GM23248 (cell line): ENCODE measurements around the gene CLDN12. TPM values are rescaled to one million over a fixed set of nuclear protein-coding genes. Genes with fewer than 3 reads are reported as not detected.

Experiments
- DNase-seq: peaks from one replicate; pipeline ENCODE4 v3.0.0-alpha.2; 2015
- H2AFZ ChIP-seq: fragments of 200-600 bp; sonication (generic); 2 replicates; pipeline ENCODE4 v1.6.1; 2016; ENCODE audit warnings: antibody characterized with exemption
- H3F3A ChIP-seq: fragments of 200-600 bp; sonication (generic); 2 replicates; pipeline ENCODE4 v1.6.1; 2016; ENCODE audit warnings: mild to moderate bottlenecking, antibody characterized with exemption, mixed run types; ENCODE audit not compliant: insufficient read depth
- H3K27ac ChIP-seq: fragments of 200-600 bp; sonication (generic); 2 replicates; pipeline ENCODE4 v1.5.1; 2016; ENCODE audit warnings: mild to moderate bottlenecking
- H3K27me3 ChIP-seq: fragments of 200-600 bp; sonication (generic); replicated peaks from 2 replicates; pipeline ENCODE4 v1.6.1; 2016; ENCODE audit warnings: mild to moderate bottlenecking; ENCODE audit not compliant: insufficient read depth
- H3K36me3 ChIP-seq: fragments of 200-600 bp; sonication (generic); 2 replicates; pipeline ENCODE4 v1.6.1; 2016; ENCODE audit warnings: low read depth, mild to moderate bottlenecking
- H3K4me1 ChIP-seq: fragments of 200-600 bp; sonication (generic); 2 replicates; pipeline ENCODE4 v1.6.1; 2016; ENCODE audit warnings: mild to moderate bottlenecking; ENCODE audit not compliant: insufficient read depth
- H3K4me2 ChIP-seq: fragments of 200-600 bp; sonication (generic); one replicate; pipeline ENCODE4 v1.6.1; 2016; ENCODE audit warnings: mild to moderate bottlenecking; ENCODE audit not compliant: unreplicated experiment
- H3K4me3 ChIP-seq: fragments of 200-600 bp; sonication (generic); 2 replicates; pipeline ENCODE4 v1.5.1; 2016; ENCODE audit warnings: mild to moderate bottlenecking
- H3K79me2 ChIP-seq: fragments of 200-600 bp; sonication (generic); 2 replicates; pipeline ENCODE4 v1.6.1; 2016; ENCODE audit warnings: mild to moderate bottlenecking; ENCODE audit not compliant: insufficient read depth
- H3K9ac ChIP-seq: fragments of 200-600 bp; sonication (generic); 2 replicates; pipeline ENCODE4 v1.6.1; 2016; ENCODE audit warnings: mild to moderate bottlenecking
- H3K9me2 ChIP-seq: fragments of 200-600 bp; sonication (generic); 2 replicates; pipeline ENCODE4 v1.6.1; 2016; ENCODE audit warnings: mixed run types, mild to moderate bottlenecking, moderate library complexity; ENCODE audit not compliant: insufficient read depth
- H3K9me3 ChIP-seq: fragments of 200-600 bp; sonication (generic); one replicate; pipeline ENCODE4 v1.6.1; 2017; ENCODE audit warnings: low read depth
- H4K20me1 ChIP-seq: fragments of 200-600 bp; sonication (generic); 2 replicates; pipeline ENCODE4 v1.6.0; 2016; ENCODE audit not compliant: insufficient read depth
- EZH2 ChIP-seq: fragments of 200-600 bp; sonication (generic); IDR thresholded peaks from 2 replicates; pipeline ENCODE4 v1.6.1; 2018; ENCODE audit warnings: antibody characterized with exemption, mild to moderate bottlenecking; ENCODE audit not compliant: insufficient read depth, poor library complexity, severe bottlenecking
- EZH2phosphoT487 ChIP-seq: fragments of 200-600 bp; sonication (generic); IDR thresholded peaks from 2 replicates; pipeline ENCODE4 v1.6.1; 2018; ENCODE audit warnings: antibody characterized with exemption, moderate library complexity, mild to moderate bottlenecking, low read depth; ENCODE audit not compliant: insufficient read depth
- WGBS, 2 experiments: methylation state at CpG; one replicate each; pipeline ENCODE4 v1.1.6; 2015 to 2017; ENCODE audit warnings: low lambda C conversion rate in 2 of 2, low coverage in 1 of 2; ENCODE audit errors: missing lambda C conversion rate in 2 of 2; 5-methylcytosine and 5-hydroxymethylcytosine counted together
- in situ Hi-C: fragments of 300-500 bp; cut with MboI; formaldehyde crosslinking; loops from 2 replicates; pipeline ENCODE4 v1.15.0; 2020
- polyA plus RNA-seq: library from polyadenylated mRNA; unstranded; fragments of >200 nt; fragmentation: Nextera tagmentation; extraction: Ambion mirVana; gene quantifications from 2 replicates; pipeline ENCODE4 v1.2.1, GENCODE V29; 2016
- total RNA-seq: library from RNA; depleted of rRNA; stranded (reverse); fragments of >200 nt; shearing (Covaris generic); gene quantifications from 2 replicates; pipeline ENCODE4 v1.2.3, GENCODE V29; 2014

CLDN12 gene
- total and polyA plus RNA-seq, 2 experiments from 2014 or later: 24.3 to 35.6 TPM

DNA sequence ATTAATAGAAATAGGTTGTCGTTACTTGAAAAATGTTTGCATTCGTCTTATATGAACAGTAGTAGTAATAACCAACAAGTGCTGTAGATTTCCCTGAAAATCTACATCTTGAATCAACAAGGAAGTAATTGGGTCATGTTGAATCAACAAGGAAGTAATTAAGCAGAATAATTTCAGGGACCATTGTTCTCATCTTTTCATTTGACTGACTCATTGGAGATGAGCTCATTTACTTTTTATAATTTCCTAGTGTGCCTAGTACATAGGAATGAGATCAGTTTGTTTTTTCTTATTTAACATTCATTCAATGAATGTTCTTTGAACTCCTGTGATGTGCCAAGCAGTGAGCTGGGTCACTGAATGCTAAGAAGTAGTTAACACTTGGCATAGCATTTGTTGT, 8.2 kb downstream of the CLDN12 start:
- in situ Hi-C loops: no loop called here
- Histone ChIP-seq H3K79me2 (peaks cover 83% of the 10 kb centered on the region), H3K36me3 (peaks cover 41% of the 10 kb centered on the region; the same call in 1 of the 2 replicates), H2AFZ (no peak overlapping the region), H3F3A (peaks cover 24% of the 10 kb centered on the region), H3K27ac (peak overlapping the region; percentile 14; the same call in 1 of the 2 replicates), H3K27me3 (no peaks in the 10 kb centered on the region), H3K4me3 (no peak overlapping the region), H3K9ac (no peak overlapping the region), H3K9me3 (no peaks in the 10 kb centered on the region), H3K4me1 (peaks cover 10% of the 10 kb centered on the region; the same call in 1 of the 2 replicates), H3K4me2 (no peak overlapping the region), H3K9me2 (no peaks in the 10 kb centered on the region), H4K20me1 (no peaks in the 10 kb centered on the region)
- TF ChIP-seq EZH2 (no peak), EZH2phosphoT487 (no peak)
- DNase-seq: peak; percentile 55
- WGBS, 2 experiments: 19 to 27% methylated on average over 2 of the region's 2 CpGs

DNA sequence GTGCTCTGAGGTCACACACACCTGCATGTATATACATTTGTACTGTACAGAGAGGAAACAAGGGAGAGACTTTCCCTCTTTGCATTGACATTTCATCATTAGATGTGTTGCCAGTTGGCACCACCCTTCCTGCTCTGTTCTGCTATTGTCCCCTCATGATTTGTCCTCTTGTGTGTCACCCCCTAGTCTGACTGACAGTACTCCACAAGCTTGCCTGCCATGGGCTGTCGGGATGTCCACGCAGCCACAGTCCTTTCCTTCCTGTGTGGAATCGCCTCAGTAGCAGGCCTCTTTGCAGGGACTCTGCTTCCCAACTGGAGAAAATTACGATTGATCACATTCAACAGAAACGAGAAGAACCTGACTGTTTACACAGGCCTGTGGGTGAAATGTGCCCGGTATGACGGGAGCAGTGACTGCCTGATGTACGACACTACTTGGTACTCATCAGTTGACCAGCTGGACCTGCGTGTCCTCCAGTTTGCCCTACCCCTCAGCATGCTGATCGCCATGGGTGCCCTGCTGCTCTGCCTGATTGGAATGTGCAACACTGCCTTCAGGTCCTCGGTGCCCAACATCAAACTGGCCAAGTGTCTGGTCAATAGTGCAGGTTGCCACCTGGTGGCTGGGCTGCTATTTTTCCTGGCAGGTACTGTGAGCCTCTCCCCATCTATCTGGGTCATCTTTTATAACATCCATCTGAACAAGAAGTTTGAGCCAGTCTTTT, 9.4 kb downstream of the CLDN12 start:
- H3K27me3 ChIP-seq: no peaks in the 10 kb centered on the region
- H3K4me3 ChIP-seq: no peak overlapping the region
- H3K9me2 ChIP-seq: no peaks in the 10 kb centered on the region
- no peak overlapping the region for H3K4me2 ChIP-seq
- H3K79me2 ChIP-seq: peaks cover 72% of the 10 kb centered on the region
- no peak overlapping the region for H3K9ac ChIP-seq
- no peaks in the 10 kb centered on the region for H3K9me3 ChIP-seq
- H4K20me1 ChIP-seq: no peaks in the 10 kb centered on the region
- peaks cover 10% of the 10 kb centered on the region; the same call in 1 of the 2 replicates for H3K4me1 ChIP-seq
- no peak overlapping the region for H2AFZ ChIP-seq
- in situ Hi-C loops: no loop called here
- peak; percentile 20 for DNase-seq
- peaks cover 45% of the 10 kb centered on the region for H3K36me3 ChIP-seq
- 90 to 92% methylated on average over 11 of the region's 11 CpGs for WGBS, 2 experiments
- no peak overlapping the region for H3K27ac ChIP-seq
- H3F3A ChIP-seq: peaks cover 24% of the 10 kb centered on the region
- TF ChIP-seq EZH2phosphoT487 (no peak), EZH2 (no peak)

DNA sequence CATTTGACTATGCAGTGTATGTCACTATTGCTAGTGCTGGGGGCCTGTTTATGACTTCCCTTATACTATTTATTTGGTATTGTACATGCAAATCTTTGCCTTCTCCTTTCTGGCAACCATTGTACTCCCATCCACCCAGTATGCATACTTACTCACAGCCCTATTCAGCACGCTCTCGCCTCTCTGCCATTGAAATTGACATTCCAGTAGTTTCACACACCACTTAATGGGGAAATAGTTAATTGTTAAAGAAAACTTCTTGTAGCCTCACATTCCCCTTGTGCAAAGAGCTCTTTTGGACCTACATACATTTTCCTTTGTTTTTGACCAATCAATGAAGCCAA, 9.9 kb downstream of the CLDN12 start:
- TF ChIP-seq EZH2phosphoT487: no peak
- no peak for TF ChIP-seq EZH2
- Histone ChIP-seq H3K36me3 (peaks cover 45% of the 10 kb centered on the region), H4K20me1 (no peaks in the 10 kb centered on the region), H2AFZ (no peak overlapping the region), H3K27ac (no peak overlapping the region), H3K9ac (no peak overlapping the region), H3F3A (peaks cover 24% of the 10 kb centered on the region), H3K4me1 (peaks cover 10% of the 10 kb centered on the region; the same call in 1 of the 2 replicates), H3K9me2 (no peaks in the 10 kb centered on the region), H3K79me2 (peaks cover 67% of the 10 kb centered on the region), H3K9me3 (no peaks in the 10 kb centered on the region), H3K27me3 (no peaks in the 10 kb centered on the region), H3K4me3 (no peak overlapping the region), H3K4me2 (no peak overlapping the region)
- in situ Hi-C loops: no loop called here
- no peak for DNase-seq
- WGBS, 2 experiments: 98 to 100% methylated on average over 2 of the region's 2 CpGs

DNA sequence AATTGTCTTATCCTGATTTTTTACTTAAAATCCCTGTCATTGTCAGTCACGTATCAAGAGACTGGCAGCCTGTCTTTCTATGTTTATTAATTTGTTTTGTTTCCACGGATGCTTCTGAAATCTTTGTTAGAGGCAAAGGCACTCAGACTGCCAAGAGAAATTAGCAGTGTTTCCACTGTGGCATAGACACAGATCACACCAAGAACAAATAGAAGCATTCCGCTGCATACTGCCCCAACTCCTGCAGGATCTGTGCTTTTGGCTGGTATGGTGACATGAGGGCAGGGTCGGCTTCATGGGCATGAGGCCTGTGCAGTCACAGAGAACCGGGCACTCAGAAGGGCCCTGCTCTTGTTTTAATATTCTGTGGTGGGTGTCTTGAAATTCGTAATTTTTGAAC, 18.4 kb downstream of the CLDN12 start:
- no peaks in the 10 kb centered on the region for H4K20me1 ChIP-seq
- no peaks in the 10 kb centered on the region for H3K27me3 ChIP-seq
- WGBS, 2 experiments: 34 to 40% methylated on average over 6 of the region's 6 CpGs
- H3K36me3 ChIP-seq: peaks cover 3% of the 10 kb centered on the region; the same call in 1 of the 2 replicates
- no peaks in the 10 kb centered on the region for H3K4me1 ChIP-seq
- TF ChIP-seq EZH2 (no peak), EZH2phosphoT487 (no peak)
- H3K9me3 ChIP-seq: no peaks in the 10 kb centered on the region
- no peak overlapping the region for H3K9ac ChIP-seq
- no peak overlapping the region for H2AFZ ChIP-seq
- in situ Hi-C loops: no loop called here
- no peak for DNase-seq
- no peaks in the 10 kb centered on the region for H3K79me2 ChIP-seq
- H3K27ac ChIP-seq: no peak overlapping the region
- H3K4me2 ChIP-seq: no peak overlapping the region
- H3K9me2 ChIP-seq: no peaks in the 10 kb centered on the region
- no peak overlapping the region for H3K4me3 ChIP-seq
- H3F3A ChIP-seq: no peaks in the 10 kb centered on the region
